Measurements from ENCODE around the gene NBPF15.
"Not testable (repeated sequence)": the region's sequence is repeated elsewhere in the genome, so short reads cannot be mapped to it uniquely, and the experiment has no call there.

DNA sequence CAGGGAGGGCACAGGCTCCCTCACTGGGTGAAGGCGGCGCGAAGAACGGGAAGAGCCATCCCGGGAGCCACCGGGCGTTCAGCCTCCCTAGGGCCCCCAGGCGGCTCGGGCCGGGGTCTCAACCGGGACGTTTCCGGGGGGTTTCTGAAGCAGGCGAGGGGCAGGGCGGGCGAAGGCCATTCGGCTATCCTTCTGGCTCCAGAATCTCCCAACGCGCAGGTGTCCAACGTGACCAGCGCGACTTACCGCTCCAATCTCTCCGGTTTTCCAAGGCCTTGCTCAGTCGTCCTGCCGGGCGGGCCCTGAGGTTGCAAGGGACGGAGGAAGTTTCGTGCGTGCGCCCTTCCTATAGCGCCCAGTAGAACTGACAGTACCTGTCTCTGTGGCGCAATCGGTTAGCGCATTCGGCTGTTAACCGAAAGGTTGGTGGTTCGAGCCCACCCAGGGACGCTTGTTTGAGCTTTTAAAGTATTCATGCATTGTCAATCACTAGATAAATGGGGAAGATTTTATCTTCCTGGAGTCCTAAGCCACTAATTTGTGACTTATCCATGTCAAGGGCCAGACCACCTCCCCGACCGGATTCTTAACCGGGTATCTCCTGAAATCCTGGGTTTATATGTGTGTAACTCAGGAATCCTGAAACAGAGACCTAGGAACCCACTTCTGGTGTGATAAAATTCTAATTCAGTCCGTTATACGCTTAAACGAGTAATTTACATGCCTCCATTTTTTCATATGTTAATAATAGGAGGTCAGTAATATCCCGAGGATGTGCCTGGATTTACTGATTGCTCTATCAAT lies 42.4 kb downstream of the NBPF15 start:
- TF ChIP-seq, protein P1, sequence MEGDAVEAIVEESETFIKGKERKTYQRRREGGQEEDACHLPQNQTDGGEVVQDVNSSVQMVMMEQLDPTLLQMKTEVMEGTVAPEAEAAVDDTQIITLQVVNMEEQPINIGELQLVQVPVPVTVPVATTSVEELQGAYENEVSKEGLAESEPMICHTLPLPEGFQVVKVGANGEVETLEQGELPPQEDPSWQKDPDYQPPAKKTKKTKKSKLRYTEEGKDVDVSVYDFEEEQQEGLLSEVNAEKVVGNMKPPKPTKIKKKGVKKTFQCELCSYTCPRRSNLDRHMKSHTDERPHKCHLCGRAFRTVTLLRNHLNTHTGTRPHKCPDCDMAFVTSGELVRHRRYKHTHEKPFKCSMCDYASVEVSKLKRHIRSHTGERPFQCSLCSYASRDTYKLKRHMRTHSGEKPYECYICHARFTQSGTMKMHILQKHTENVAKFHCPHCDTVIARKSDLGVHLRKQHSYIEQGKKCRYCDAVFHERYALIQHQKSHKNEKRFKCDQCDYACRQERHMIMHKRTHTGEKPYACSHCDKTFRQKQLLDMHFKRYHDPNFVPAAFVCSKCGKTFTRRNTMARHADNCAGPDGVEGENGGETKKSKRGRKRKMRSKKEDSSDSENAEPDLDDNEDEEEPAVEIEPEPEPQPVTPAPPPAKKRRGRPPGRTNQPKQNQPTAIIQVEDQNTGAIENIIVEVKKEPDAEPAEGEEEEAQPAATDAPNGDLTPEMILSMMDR (IDR thresholded peaks at IDR 0.05; ENCODE audit: low read length): not testable (repeated sequence)
- TF ChIP-seq EZH2phosphoT487 (IDR thresholded peaks at IDR 0.05; ENCODE audit: low read length); EZH2 (optimal IDR thresholded peaks at IDR 0.05; ENCODE audit: low read depth, low read length): not testable (repeated sequence)

Data from MM.1S (cell line).